Activated T-cell treated with anti-CD3 and anti-CD28 coated beads, Interleukin-2, amount 50 U/mL, for 4 hours (primary cell): ENCODE data around the gene MYO3B. TPM values are rescaled to one million over a fixed set of nuclear protein-coding genes. Genes with fewer than 3 reads are reported as not detected.
A peak's percentile ranks its signal among the peaks of the same experiment; 100 is the strongest.

ENCODE experiments used
- ATAC-seq, 2 donors: fragments of 200-7000 bp; cut with Tn5 transposase; one replicate each; pipeline ENCODE4 v1.10.0; 2021
- DNase-seq: peaks from one replicate; pipeline ENCODE4 v3.0.0-alpha.2; 2020
- H3K27me3 Mint-ChIP-seq: one replicate; pipeline ENCODE4 v1.8.0; 2021; ENCODE audit warnings: low read depth, mixed read lengths
- H3K36me3 Mint-ChIP-seq: one replicate; pipeline ENCODE4 v1.8.0; 2022; ENCODE audit warnings: mixed read lengths; ENCODE audit not compliant: insufficient read depth
- H3K4me1 Mint-ChIP-seq: one replicate; pipeline ENCODE4 v1.8.0; 2021; ENCODE audit warnings: low read depth, mixed read lengths
- H3K4me3 Mint-ChIP-seq: one replicate; pipeline ENCODE4 v1.8.0; 2021; ENCODE audit warnings: mild to moderate bottlenecking, moderate library complexity, mixed read lengths
- H3K9me3 Mint-ChIP-seq: one replicate; pipeline ENCODE4 v1.8.0; 2021; ENCODE audit warnings: mixed read lengths
- total RNA-seq, 3 donors: library from RNA; stranded (reverse); gene quantifications; one replicate each; pipeline ENCODE4 v1.2.1, GENCODE V29; 2021

MYO3B gene
- under 1 TPM; 0.08 TPM for total RNA-seq

- H3K27me3 Mint-ChIP-seq, result no peaks in the 10 kb centered on the region
- no peak within 1 kb of the TSS for H3K4me3 Mint-ChIP-seq
- ATAC-seq, result peak; percentile 70 to 77
- peaks cover 3% of the 10 kb centered on the region for H3K4me1 Mint-ChIP-seq
- no peak for DNase-seq
- H3K9me3 Mint-ChIP-seq, result no peaks in the 10 kb centered on the region
- H3K36me3 Mint-ChIP-seq, result no peaks in the 10 kb centered on the region
Observed at GRCh38 chr2:170177950-170178781, at the start of gene MYO3B. MYO3B (plus strand) TSS chr2:170178147; CDS start chr2:170178288, 141 bp downstream.

- no peaks in the 10 kb centered on the region for H3K27me3 Mint-ChIP-seq
- peaks cover 3% of the 10 kb centered on the region for H3K4me1 Mint-ChIP-seq
- no peaks in the 10 kb centered on the region for H3K36me3 Mint-ChIP-seq
- no peaks in the 10 kb centered on the region for H3K9me3 Mint-ChIP-seq
- H3K4me3 Mint-ChIP-seq, result no peak overlapping the region
- ATAC-seq (no peak), DNase-seq (no peak)
Observed at GRCh38 chr2:170139276-170139967, 38.5 kb upstream of the MYO3B start.

DNA sequence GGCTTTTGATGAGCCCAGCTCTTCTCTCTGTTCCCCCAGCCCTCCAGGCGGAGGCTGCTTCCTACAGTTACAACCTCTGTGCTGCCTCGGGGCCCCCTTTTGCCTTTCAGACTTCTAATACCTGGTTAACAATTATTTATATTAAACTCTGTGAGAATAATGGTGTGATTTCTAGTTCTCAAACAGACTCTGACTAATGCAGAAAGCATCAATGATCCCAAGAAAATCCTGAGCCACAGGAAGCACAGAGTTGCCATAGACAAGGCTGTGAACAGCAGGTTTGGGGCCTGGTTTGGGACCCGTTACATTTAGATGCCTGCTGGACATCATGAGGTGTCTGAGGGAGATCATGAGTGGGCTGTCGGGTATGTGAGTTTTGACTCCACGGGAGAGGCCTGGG lies 37.4 kb upstream of the MYO3B start:
- no peak for ATAC-seq
- Mint-ChIP-seq H3K9me3 (no peaks in the 10 kb centered on the region), H3K27me3 (no peaks in the 10 kb centered on the region), H3K36me3 (no peaks in the 10 kb centered on the region), H3K4me1 (peaks cover 3% of the 10 kb centered on the region), H3K4me3 (no peak overlapping the region)
- DNase-seq, result no peak

GRCh38 chr2:170141865-170142264 lies 36.1 kb upstream of the MYO3B start:
- Mint-ChIP-seq H3K27me3 (no peaks in the 10 kb centered on the region), H3K4me1 (peaks cover 3% of the 10 kb centered on the region), H3K4me3 (no peak overlapping the region), H3K36me3 (no peaks in the 10 kb centered on the region), H3K9me3 (no peaks in the 10 kb centered on the region)
- no peak for ATAC-seq
- DNase-seq, result no peak

- no peak for DNase-seq
- Mint-ChIP-seq H3K36me3 (no peaks in the 10 kb centered on the region), H3K4me1 (peaks cover 3% of the 10 kb centered on the region), H3K4me3 (no peak overlapping the region), H3K9me3 (no peaks in the 10 kb centered on the region), H3K27me3 (no peaks in the 10 kb centered on the region)
- ATAC-seq, result no peak
Observed at GRCh38 chr2:170142502-170142901, 35.4 kb upstream of the MYO3B start.

DNA sequence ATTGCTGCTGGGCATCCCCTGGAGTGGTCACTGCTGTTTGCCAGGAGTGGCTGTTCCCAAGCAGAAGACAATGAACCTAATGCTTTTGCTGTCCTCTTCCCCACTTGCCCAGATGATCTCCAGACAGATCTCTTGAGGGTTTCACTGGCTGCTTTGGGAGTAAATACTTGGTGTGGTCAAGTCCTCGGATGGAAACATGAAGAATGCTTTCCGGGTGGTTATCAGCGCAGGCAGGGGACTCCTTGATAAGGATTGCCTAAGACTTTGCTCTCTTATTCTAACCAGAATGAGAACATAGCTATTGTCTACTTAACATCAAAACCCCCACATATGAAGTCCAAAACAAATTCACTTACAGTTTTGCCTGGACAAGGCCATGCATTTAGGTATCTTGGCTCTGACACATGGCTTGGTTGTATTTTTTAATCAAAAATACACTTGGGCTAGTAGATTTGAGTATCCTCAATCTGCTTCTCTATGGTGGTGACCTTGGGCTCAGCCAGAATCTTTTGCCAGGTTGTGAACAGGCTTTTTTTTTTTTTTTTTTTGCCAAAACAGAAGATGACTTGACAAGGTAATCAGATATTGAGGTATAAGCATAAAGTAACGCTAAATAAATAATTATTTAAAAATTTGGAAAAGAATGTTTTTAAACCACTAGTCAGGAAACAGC lies 34.8 kb upstream of the MYO3B start:
- H3K9me3 Mint-ChIP-seq, result no peaks in the 10 kb centered on the region
- H3K36me3 Mint-ChIP-seq, result no peaks in the 10 kb centered on the region
- ATAC-seq (no peak), DNase-seq (no peak)
- H3K4me1 Mint-ChIP-seq, result peaks cover 3% of the 10 kb centered on the region
- no peak overlapping the region for H3K4me3 Mint-ChIP-seq
- no peaks in the 10 kb centered on the region for H3K27me3 Mint-ChIP-seq

- no peak overlapping the region for H3K4me3 Mint-ChIP-seq
- no peak for DNase-seq
- H3K4me1 Mint-ChIP-seq, result no peaks in the 10 kb centered on the region
- no peak for ATAC-seq
- H3K27me3 Mint-ChIP-seq, result no peaks in the 10 kb centered on the region
- H3K36me3 Mint-ChIP-seq, result no peaks in the 10 kb centered on the region
- no peaks in the 10 kb centered on the region for H3K9me3 Mint-ChIP-seq
Observed at GRCh38 chr2:170144761-170145160, 33.2 kb upstream of the MYO3B start.

GRCh38 chr2:170145191-170145590 lies 32.8 kb upstream of the MYO3B start:
- no peaks in the 10 kb centered on the region for H3K36me3 Mint-ChIP-seq
- H3K4me1 Mint-ChIP-seq, result no peaks in the 10 kb centered on the region
- DNase-seq, result no peak
- no peak overlapping the region for H3K4me3 Mint-ChIP-seq
- no peaks in the 10 kb centered on the region for H3K9me3 Mint-ChIP-seq
- no peaks in the 10 kb centered on the region for H3K27me3 Mint-ChIP-seq
- no peak for ATAC-seq

DNA sequence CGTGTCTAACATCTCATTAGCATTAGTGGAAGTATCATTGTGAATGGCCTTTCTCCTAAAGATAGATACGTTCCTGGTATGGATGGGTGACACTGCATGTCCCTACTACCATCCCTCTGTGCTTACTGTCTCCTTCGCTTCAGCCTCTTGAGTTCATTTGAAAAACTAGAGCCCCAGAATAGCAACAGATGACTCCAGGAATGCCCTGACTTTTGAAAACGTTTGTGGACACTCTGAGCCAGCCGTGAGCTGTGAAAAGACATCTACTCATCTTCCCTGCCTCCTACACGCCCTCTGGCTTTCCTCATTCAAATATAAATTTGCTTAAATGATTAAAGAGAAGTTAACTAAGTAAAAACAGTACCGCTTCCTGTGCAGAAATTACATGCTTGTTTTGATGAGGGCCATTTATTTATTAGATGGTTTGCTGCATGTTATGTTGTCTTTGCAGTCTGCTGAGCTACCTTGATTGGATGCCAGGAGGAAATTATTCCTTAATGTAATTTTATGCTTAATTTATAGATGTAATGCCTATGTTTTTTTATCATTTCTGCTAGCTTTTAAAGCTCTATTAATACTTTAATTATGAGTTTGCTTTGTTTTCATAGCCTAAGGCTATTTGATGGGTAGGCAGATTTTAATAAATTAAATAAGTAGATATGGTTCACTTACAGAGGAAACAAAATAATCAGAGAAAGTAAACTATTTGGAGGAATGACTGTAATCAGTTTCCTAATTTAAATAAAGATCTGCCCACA lies 32.1 kb upstream of the MYO3B start:
- H3K9me3 Mint-ChIP-seq, result no peaks in the 10 kb centered on the region

GRCh38 chr2:170146784-170147183 lies 31.2 kb upstream of the MYO3B start:
- no peaks in the 10 kb centered on the region for H3K27me3 Mint-ChIP-seq
- H3K36me3 Mint-ChIP-seq, result no peaks in the 10 kb centered on the region
- H3K9me3 Mint-ChIP-seq, result no peaks in the 10 kb centered on the region
- H3K4me3 Mint-ChIP-seq, result no peak overlapping the region
- ATAC-seq (no peak), DNase-seq (no peak)
- no peaks in the 10 kb centered on the region for H3K4me1 Mint-ChIP-seq

More for the DNA sequence above, 32.1 kb upstream of the MYO3B start:
- H3K4me1 Mint-ChIP-seq, result no peaks in the 10 kb centered on the region
- H3K27me3 Mint-ChIP-seq, result no peaks in the 10 kb centered on the region
- DNase-seq (no peak), ATAC-seq (no peak)
- H3K36me3 Mint-ChIP-seq, result no peaks in the 10 kb centered on the region
- no peak overlapping the region for H3K4me3 Mint-ChIP-seq

DNA sequence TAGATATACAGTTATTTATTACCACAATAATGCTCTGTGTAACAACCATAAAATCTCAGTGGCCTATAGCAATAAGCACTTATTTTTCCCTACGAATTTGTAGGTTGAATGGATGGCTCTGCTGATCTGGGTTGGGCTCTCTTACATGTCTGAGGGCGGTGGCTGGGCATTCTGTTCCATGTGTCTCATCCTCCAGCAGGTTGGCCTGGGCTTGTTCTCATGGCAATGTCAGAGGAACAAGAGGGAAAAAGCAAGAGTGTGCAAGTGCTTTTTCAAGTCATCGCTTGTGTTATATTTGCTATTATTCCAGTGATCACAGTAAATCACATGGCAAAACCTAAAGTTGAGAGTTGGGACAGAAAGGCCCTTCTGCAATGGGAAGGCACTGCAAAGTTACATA lies 30.4 kb upstream of the MYO3B start:
- ATAC-seq (no peak), DNase-seq (no peak)
- Mint-ChIP-seq H3K36me3 (no peaks in the 10 kb centered on the region), H3K4me1 (no peaks in the 10 kb centered on the region), H3K4me3 (no peak overlapping the region), H3K27me3 (no peaks in the 10 kb centered on the region), H3K9me3 (no peaks in the 10 kb centered on the region)

- Mint-ChIP-seq H3K36me3 (no peaks in the 10 kb centered on the region), H3K27me3 (no peaks in the 10 kb centered on the region), H3K9me3 (no peaks in the 10 kb centered on the region), H3K4me1 (no peaks in the 10 kb centered on the region), H3K4me3 (no peak overlapping the region)
- ATAC-seq, result no peak
- no peak for DNase-seq
Observed at GRCh38 chr2:170148161-170148560, 29.8 kb upstream of the MYO3B start.

DNA sequence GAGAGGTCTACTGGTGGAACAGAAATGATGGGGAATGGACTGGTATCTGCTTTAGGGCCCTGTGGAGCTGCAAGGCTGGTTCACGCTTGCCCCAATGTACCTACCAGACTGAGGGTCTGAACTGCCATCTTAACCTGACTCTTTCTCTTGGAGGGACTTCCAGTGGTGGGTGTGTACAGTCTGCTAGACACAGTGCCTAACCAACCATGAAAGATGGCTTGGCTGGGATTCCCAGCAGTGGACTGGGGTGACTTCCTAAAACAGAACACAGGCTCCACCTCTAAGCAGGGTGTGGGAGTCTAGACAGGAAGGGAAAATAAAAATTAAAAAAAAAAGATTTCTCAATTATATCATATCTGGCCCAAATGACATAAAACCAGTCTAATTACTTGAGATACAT lies 25.5 kb upstream of the MYO3B start:
- H3K36me3 Mint-ChIP-seq, result no peaks in the 10 kb centered on the region
- H3K4me1 Mint-ChIP-seq, result no peaks in the 10 kb centered on the region
- H3K9me3 Mint-ChIP-seq, result no peaks in the 10 kb centered on the region
- peaks cover 2% of the 10 kb centered on the region for H3K27me3 Mint-ChIP-seq
- H3K4me3 Mint-ChIP-seq, result no peak overlapping the region
- no peak for DNase-seq
- ATAC-seq, result no peak

DNA sequence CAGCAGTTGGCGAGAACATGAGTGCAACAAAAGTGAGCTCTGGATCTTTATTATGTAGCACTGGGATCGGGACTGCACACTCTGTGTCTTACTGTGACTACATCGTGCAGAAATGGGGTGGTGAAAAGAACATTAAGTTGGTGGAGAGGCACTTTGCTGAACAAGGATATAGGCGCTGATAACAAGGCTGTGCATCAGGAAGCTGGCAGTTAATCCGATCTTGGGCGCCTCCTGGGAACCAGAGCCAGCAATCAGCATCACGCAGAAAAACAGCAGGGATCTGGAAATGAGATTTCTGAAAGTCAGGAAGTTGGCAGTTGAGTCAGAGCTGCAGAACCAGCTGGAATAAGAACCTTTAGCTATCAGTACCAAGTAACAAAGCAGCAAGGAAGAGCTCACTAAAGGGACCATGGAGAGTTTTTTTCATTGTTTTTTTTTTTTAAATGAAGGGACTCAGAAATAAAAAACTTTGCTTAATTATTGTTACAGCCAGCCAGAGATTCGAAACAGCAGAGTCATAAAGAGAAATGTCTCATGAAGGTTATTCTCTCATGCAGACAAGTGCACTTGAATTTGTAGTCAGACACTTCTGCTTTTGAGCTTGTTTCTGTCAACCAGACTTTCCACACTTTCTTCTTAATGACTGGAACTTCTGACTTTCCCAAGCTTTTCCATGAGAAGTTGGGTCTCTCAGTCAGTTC lies 22.8 kb upstream of the MYO3B start:
- ATAC-seq (no peak), DNase-seq (no peak)
- peaks cover 2% of the 10 kb centered on the region for H3K27me3 Mint-ChIP-seq
- H3K36me3 Mint-ChIP-seq, result no peaks in the 10 kb centered on the region
- H3K4me1 Mint-ChIP-seq, result no peaks in the 10 kb centered on the region
- no peak overlapping the region for H3K4me3 Mint-ChIP-seq
- H3K9me3 Mint-ChIP-seq, result no peaks in the 10 kb centered on the region
